ENCODE data around the gene GDPGP1. TPM values are rescaled to one million over a fixed set of nuclear protein-coding genes. Genes with fewer than 3 reads are reported as not detected.

Gene GDPGP1
- polyA plus RNA-seq, 1 donor (not counting 4 experiments of a cell fraction or from before 2014, with no cell fraction given) = 0.92 TPM

DNA sequence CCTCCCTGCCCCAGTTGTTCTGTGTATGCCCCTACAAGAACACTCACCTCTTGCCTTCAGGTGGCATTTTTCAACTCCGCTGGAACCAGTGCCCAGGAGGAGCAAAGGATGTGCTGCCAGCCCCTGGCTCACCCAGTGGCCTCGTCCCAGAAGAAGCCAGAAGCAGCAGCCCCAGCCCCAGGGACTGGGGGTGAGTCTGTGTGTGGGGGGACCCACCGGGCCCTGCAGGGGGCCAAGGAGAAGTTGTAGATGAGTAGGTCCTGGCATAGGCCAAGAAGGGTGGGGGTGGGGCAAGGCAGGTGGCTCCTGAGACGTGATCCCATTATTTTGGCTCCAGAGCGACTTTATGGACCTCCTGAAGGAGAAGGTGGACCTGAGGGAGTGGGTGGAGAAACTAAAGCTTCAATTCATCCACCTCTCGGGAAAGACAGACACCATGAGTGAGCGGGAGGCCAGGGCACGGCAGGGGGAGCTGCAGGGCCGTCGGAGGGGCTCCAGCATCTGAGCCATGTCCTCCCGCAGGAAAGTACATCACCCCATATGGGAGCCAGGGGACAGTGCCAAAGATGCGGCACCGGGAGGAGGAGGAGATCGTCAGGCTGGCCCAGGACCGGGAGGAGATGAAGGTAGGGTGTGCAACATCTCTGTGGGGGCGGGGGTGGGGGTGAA lies 60.7 kb downstream of the GDPGP1 start:
- H3K27me3 ChIP-seq (ENCODE audit: control insufficient read depth, extremely low read depth, insufficient read depth, low read length) = no peaks in the 10 kb centered on the region
- DNase-seq (ENCODE audit: low read depth, low spot score) = no peak
- H3K9me1 ChIP-seq (ENCODE audit: control insufficient read depth, extremely low read depth, insufficient read depth, low read length) = no peaks in the 10 kb centered on the region
- no peaks in the 10 kb centered on the region for H4K20me1 ChIP-seq (ENCODE audit: control insufficient read depth, extremely low read depth, insufficient read depth, low read length)
- no peaks in the 10 kb centered on the region for H3K9me3 ChIP-seq (ENCODE audit: control insufficient read depth, low read depth, low read length)
- H3K79me2 ChIP-seq (ENCODE audit: control insufficient read depth, insufficient read depth, low read length) = no peaks in the 10 kb centered on the region
- TF ChIP-seq, protein P1, sequence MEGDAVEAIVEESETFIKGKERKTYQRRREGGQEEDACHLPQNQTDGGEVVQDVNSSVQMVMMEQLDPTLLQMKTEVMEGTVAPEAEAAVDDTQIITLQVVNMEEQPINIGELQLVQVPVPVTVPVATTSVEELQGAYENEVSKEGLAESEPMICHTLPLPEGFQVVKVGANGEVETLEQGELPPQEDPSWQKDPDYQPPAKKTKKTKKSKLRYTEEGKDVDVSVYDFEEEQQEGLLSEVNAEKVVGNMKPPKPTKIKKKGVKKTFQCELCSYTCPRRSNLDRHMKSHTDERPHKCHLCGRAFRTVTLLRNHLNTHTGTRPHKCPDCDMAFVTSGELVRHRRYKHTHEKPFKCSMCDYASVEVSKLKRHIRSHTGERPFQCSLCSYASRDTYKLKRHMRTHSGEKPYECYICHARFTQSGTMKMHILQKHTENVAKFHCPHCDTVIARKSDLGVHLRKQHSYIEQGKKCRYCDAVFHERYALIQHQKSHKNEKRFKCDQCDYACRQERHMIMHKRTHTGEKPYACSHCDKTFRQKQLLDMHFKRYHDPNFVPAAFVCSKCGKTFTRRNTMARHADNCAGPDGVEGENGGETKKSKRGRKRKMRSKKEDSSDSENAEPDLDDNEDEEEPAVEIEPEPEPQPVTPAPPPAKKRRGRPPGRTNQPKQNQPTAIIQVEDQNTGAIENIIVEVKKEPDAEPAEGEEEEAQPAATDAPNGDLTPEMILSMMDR (optimal IDR thresholded peaks at IDR 0.05 in 1 of 3, IDR thresholded peaks at IDR 0.05 in 1 of 3, conservative IDR thresholded peaks at IDR 0.05 in 1 of 3; ENCODE audit: extremely low read depth in 1 of 3, insufficient read depth in 2 of 3, low read length in 3 of 3) = no peak
- no peak for TF ChIP-seq EZH2 (IDR thresholded peaks at IDR 0.05; ENCODE audit: low read length)
- no peak for FAIRE-seq
- dilution Hi-C loops (cut with MboI; ENCODE audit: extremely low pct_ligation_motif_present, low sequenced_read_pairs) = no loop called here
- no peak overlapping the region for H3K4me3 ChIP-seq (ENCODE audit: control insufficient read depth in 2 of 3, extremely low read depth in 1 of 3, insufficient read depth in 2 of 3, low read depth in 1 of 3, low read length in 3 of 3)
- H3K27ac ChIP-seq (ENCODE audit: control insufficient read depth, insufficient read depth, low read length) = no peak overlapping the region
- H3K9ac ChIP-seq (ENCODE audit: control insufficient read depth, extremely low read depth, insufficient read depth, low read length) = no peak overlapping the region
- no peak overlapping the region for H2AFZ ChIP-seq (ENCODE audit: control insufficient read depth, low read length)
- no peak overlapping the region for H3K4me2 ChIP-seq (ENCODE audit: control insufficient read depth, extremely low read depth, insufficient read depth, low read depth, low read length)
- no peaks in the 10 kb centered on the region for H3K4me1 ChIP-seq (ENCODE audit: control insufficient read depth, extremely low read depth, insufficient read depth, low read length)
- no peaks in the 10 kb centered on the region for H3K36me3 ChIP-seq (ENCODE audit: control insufficient read depth in 2 of 2, extremely low read depth in 1 of 2, insufficient read depth in 2 of 2, low read length in 2 of 2)

DNA sequence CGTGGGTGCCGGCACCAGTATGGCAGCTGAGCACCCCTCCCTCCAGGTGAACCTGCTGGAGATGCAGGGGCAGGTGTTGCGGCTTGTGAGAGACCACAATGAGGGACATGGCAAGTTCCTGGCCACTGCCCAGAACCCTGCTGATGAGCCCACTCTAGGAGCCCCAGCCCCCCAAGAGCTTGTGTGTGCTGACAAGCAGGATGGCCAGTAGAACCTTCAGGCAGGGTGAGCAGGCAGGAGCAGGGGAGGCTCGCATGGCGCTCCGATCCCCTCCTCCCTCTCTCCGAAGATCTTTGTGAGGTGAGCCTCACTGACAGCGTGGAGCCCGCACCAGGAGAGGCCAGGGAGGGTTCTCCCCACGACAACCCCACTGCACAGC lies 61.2 kb downstream of the GDPGP1 start:
- DNase-seq (ENCODE audit: low read depth, low spot score) = no peak

More for the DNA sequence above, 61.2 kb downstream of the GDPGP1 start:
- no peaks in the 10 kb centered on the region for H4K20me1 ChIP-seq (ENCODE audit: control insufficient read depth, extremely low read depth, insufficient read depth, low read length)
- no peak overlapping the region for H3K4me3 ChIP-seq (ENCODE audit: control insufficient read depth in 2 of 3, extremely low read depth in 1 of 3, insufficient read depth in 2 of 3, low read depth in 1 of 3, low read length in 3 of 3)
- TF ChIP-seq, protein P1 (optimal IDR thresholded peaks at IDR 0.05 in 1 of 3, IDR thresholded peaks at IDR 0.05 in 1 of 3, conservative IDR thresholded peaks at IDR 0.05 in 1 of 3; ENCODE audit: extremely low read depth in 1 of 3, insufficient read depth in 2 of 3, low read length in 3 of 3) = no peak
- H3K79me2 ChIP-seq (ENCODE audit: control insufficient read depth, insufficient read depth, low read length) = no peaks in the 10 kb centered on the region
- H3K9ac ChIP-seq (ENCODE audit: control insufficient read depth, extremely low read depth, insufficient read depth, low read length) = no peak overlapping the region
- no peaks in the 10 kb centered on the region for H3K4me1 ChIP-seq (ENCODE audit: control insufficient read depth, extremely low read depth, insufficient read depth, low read length)
- H3K27me3 ChIP-seq (ENCODE audit: control insufficient read depth, extremely low read depth, insufficient read depth, low read length) = no peaks in the 10 kb centered on the region
- dilution Hi-C loops (cut with MboI; ENCODE audit: extremely low pct_ligation_motif_present, low sequenced_read_pairs) = no loop called here
- no peak for FAIRE-seq
- H3K9me3 ChIP-seq (ENCODE audit: control insufficient read depth, low read depth, low read length) = no peaks in the 10 kb centered on the region
- H3K27ac ChIP-seq (ENCODE audit: control insufficient read depth, insufficient read depth, low read length) = no peak overlapping the region
- H3K9me1 ChIP-seq (ENCODE audit: control insufficient read depth, extremely low read depth, insufficient read depth, low read length) = no peaks in the 10 kb centered on the region
- no peaks in the 10 kb centered on the region for H3K36me3 ChIP-seq (ENCODE audit: control insufficient read depth in 2 of 2, extremely low read depth in 1 of 2, insufficient read depth in 2 of 2, low read length in 2 of 2)
- H2AFZ ChIP-seq (ENCODE audit: control insufficient read depth, low read length) = no peak overlapping the region
- H3K4me2 ChIP-seq (ENCODE audit: control insufficient read depth, extremely low read depth, insufficient read depth, low read depth, low read length) = no peak overlapping the region

Small RNAs within 50 kb of the gene (small RNA-seq; reads per million reads assigned to genes)
- gene AC091167.3 (ENCODE audit: insufficient read length in 3 of 3, low read depth in 3 of 3, low replicate concordance in 1 of 3) = 0 reads per million in 3 experiments
- gene RN7SL736P (ENCODE audit: insufficient read length in 3 of 3, low read depth in 3 of 3, low replicate concordance in 1 of 3) = 0 reads per million in 3 experiments

Other genes with a start within 250 kb of the GDPGP1 start
- gene ZNF710, start 232.9 kb upstream of the GDPGP1 start, polyA plus RNA-seq = 3.9 to 5.4 TPM (median 4.5 TPM) in 3 replicates
- 23.5 to 28.3 TPM (median 27.9 TPM) in 3 replicates for gene IDH2, start 131.7 kb upstream of the GDPGP1 start, polyA plus RNA-seq
- gene SEMA4B, start 32.9 kb upstream of the GDPGP1 start, polyA plus RNA-seq = 58.7 to 95.1 TPM (median 72.7 TPM) in 3 replicates
- gene CIB1, start 268 bp upstream of the GDPGP1 start, polyA plus RNA-seq = 70.9 to 83.0 TPM (median 80.6 TPM) in 3 replicates
- 0.05 to 0.09 TPM (median 0.07 TPM) in 3 replicates for gene TTLL13, start 15.3 kb downstream of the GDPGP1 start, polyA plus RNA-seq
- gene NGRN, start 31.5 kb downstream of the GDPGP1 start, polyA plus RNA-seq = 46.3 to 60.0 TPM (median 54.9 TPM) in 3 replicates
- gene ZNF774, start 118.1 kb downstream of the GDPGP1 start, polyA plus RNA-seq = 2.0 to 2.3 TPM (median 2.2 TPM) in 3 replicates
- gene IQGAP1, start 154.0 kb downstream of the GDPGP1 start, polyA plus RNA-seq = 219 to 310 TPM (median 253 TPM) in 3 replicates

All from keratinocyte (primary cell).